H1 (cell line): Measurements from ENCODE around the gene POLR3C. TPM values are rescaled to one million over a fixed set of nuclear protein-coding genes. Genes with fewer than 3 reads are reported as not detected.
"Not testable (repeated sequence)": the region's sequence is repeated elsewhere in the genome, so short reads cannot be mapped to it uniquely, and the experiment has no call there.

ENCODE experiments used
- CTCF ChIA-PET: fragments of 300-600 bp; sonication (Branson Sonifier 250); formaldehyde crosslinking; loops from one replicate; lab custom pipeline; 2021; ENCODE audit not compliant: partially characterized antibody; lab: Charles Lee
- POLR2A ChIA-PET: fragments of 300-600 bp; sonication (Branson Sonifier 250); formaldehyde crosslinking; loops from one replicate; lab custom pipeline; 2021; ENCODE audit warnings: inconsistent platforms; ENCODE audit not compliant: partially characterized antibody; lab: Charles Lee
- DNase-seq, 2 experiments: peaks; one replicate each; pipeline versions ENCODE4 v3.0.0 to v3.0.0-alpha.2; 2010 to 2022; ENCODE audit warnings: low spot score in 2 of 2, low read depth in 1 of 2, mixed read lengths in 1 of 2
- FAIRE-seq: peaks from 2 replicates; lab custom pipeline; 2011; peaks lifted over from hg19 to GRCh38; lab: Jason Lieb, UNC
- H2AFZ ChIP-seq: 2 replicates; pipeline ENCODE4 v1.8.1; 2012; ENCODE audit warnings: low read length, inconsistent platforms
- H2AK5ac ChIP-seq: 2 replicates; pipeline ENCODE4 v1.6.1; 2013; ENCODE audit warnings: low read depth, low read length
- H2BK120ac ChIP-seq: replicated peaks from 2 replicates; pipeline ENCODE3; 2013; ENCODE audit warnings: low read depth, low read length, inconsistent platforms
- H2BK12ac ChIP-seq: 2 replicates; pipeline ENCODE4 v1.6.1; 2013; ENCODE audit warnings: low read depth, low read length
- H2BK15ac ChIP-seq: 2 replicates; pipeline ENCODE4 v1.6.1; 2013; ENCODE audit warnings: low read length
- H2BK20ac ChIP-seq: 2 replicates; pipeline ENCODE4 v1.6.1; 2013; ENCODE audit warnings: low read length
- H2BK5ac ChIP-seq: 2 replicates; pipeline ENCODE4 v1.6.1; 2013; ENCODE audit warnings: low read depth, low read length
- H3K14ac ChIP-seq: 2 replicates; pipeline ENCODE4 v1.6.1; 2013; ENCODE audit warnings: inconsistent platforms; ENCODE audit not compliant: insufficient read length
- H3K18ac ChIP-seq: 2 replicates; pipeline ENCODE4 v1.6.1; 2013; ENCODE audit warnings: low read length; ENCODE audit errors: extremely low read depth
- H3K23ac ChIP-seq: 2 replicates; pipeline ENCODE4 v1.6.1; 2013; ENCODE audit warnings: inconsistent platforms; ENCODE audit not compliant: insufficient read length
- H3K23me2 ChIP-seq: 2 replicates; pipeline ENCODE4 v1.6.1; 2013; ENCODE audit warnings: low read depth, low read length
- H3K27ac ChIP-seq: 2 replicates; pipeline ENCODE4 v1.6.1; 2011; ENCODE audit warnings: low read depth, low read length, inconsistent platforms
- H3K27me3 ChIP-seq, 4 experiments: replicated peaks in 1 of 4; 1 replicate in 1 of 4; 2 replicates in 3 of 4; pipeline versions ENCODE4 v1.6.1 to v1.8.1; 2011 to 2013; ENCODE audit warnings: low read length in 3 of 4, mild to moderate bottlenecking in 3 of 4, inconsistent platforms in 2 of 4, mixed read lengths in 2 of 4, moderate library complexity in 1 of 4; ENCODE audit not compliant: control insufficient read depth in 3 of 4, insufficient read depth in 3 of 4; ENCODE audit errors: extremely low read depth in 1 of 4
- H3K36me3 ChIP-seq, 4 experiments: 2 replicates each; pipeline versions ENCODE4 v1.6.1 to v1.8.1; 2011 to 2013; ENCODE audit warnings: mild to moderate bottlenecking in 4 of 4, low read length in 3 of 4, moderate library complexity in 2 of 4, control low read depth in 1 of 4, inconsistent platforms in 1 of 4; ENCODE audit not compliant: insufficient read depth in 4 of 4, control insufficient read depth in 2 of 4
- H3K4ac ChIP-seq: replicated peaks from 2 replicates; pipeline ENCODE3; 2013; ENCODE audit warnings: low read length, low read depth, mixed read lengths, inconsistent platforms; ENCODE audit not compliant: insufficient read length
- H3K4me1 ChIP-seq, 4 experiments: replicated peaks in 1 of 4; 1 replicate in 1 of 4; 2 replicates in 3 of 4; pipeline versions ENCODE4 v1.6.1 to v1.8.1; 2011 to 2013; ENCODE audit warnings: low read length in 3 of 4, inconsistent platforms in 2 of 4, mixed read lengths in 1 of 4; ENCODE audit not compliant: insufficient read depth in 4 of 4, control insufficient read depth in 3 of 4
- H3K4me2 ChIP-seq, 2 experiments: 2 replicates each; pipeline versions ENCODE4 v1.6.1 to v1.8.1; 2011 to 2013; ENCODE audit warnings: low read depth in 2 of 2, low read length in 2 of 2, control low read depth in 1 of 2, inconsistent platforms in 1 of 2, mild to moderate bottlenecking in 1 of 2; ENCODE audit not compliant: insufficient read depth in 1 of 2
- H3K4me3 ChIP-seq, 4 experiments: fragments of 200-600, 300-600 bp in 1 of 4; sonication (generic), shearing (Covaris generic), sonication (Bioruptor Twin) in 1 of 4; 2 replicates each; pipeline versions ENCODE4 v1.5.1 to v1.8.1; 2011 to 2016; ENCODE audit warnings: low read length in 4 of 4, low read depth in 3 of 4, control low read depth in 2 of 4, inconsistent platforms in 2 of 4, mild to moderate bottlenecking in 2 of 4, mixed read lengths in 1 of 4, moderate library complexity in 1 of 4; ENCODE audit not compliant: insufficient read depth in 2 of 4; ENCODE audit errors: extremely low read depth in 1 of 4
- H3K56ac ChIP-seq: replicated peaks from 2 replicates; pipeline ENCODE3; 2013; ENCODE audit warnings: low read depth, mild to moderate bottlenecking, mixed read lengths, low read length, inconsistent platforms; ENCODE audit not compliant: insufficient read length
- H3K79me1 ChIP-seq: 2 replicates; pipeline ENCODE4 v1.6.1; 2013; ENCODE audit warnings: low read depth, low read length, control low read depth
- H3K79me2 ChIP-seq, 2 experiments: 2 replicates each; pipeline versions ENCODE4 v1.6.1 to v1.8.1; 2012 to 2013; ENCODE audit warnings: low read length in 2 of 2, mild to moderate bottlenecking in 2 of 2, inconsistent platforms in 1 of 2; ENCODE audit not compliant: insufficient read depth in 2 of 2, control insufficient read depth in 1 of 2
- H3K9ac ChIP-seq, 4 experiments: replicated peaks in 1 of 4; 1 replicate in 1 of 4; 2 replicates in 3 of 4; pipeline versions ENCODE4 v1.6.1 to v1.8.1; 2011 to 2013; ENCODE audit warnings: low read depth in 3 of 4, low read length in 3 of 4, control low read depth in 2 of 4, mild to moderate bottlenecking in 2 of 4, moderate library complexity in 2 of 4, inconsistent platforms in 1 of 4; ENCODE audit errors: extremely low read depth in 1 of 4
- H3K9me3 ChIP-seq, 2 experiments: 2 replicates each; pipeline versions ENCODE4 v1.6.1 to v1.8.1; 2012 to 2013; ENCODE audit warnings: mild to moderate bottlenecking in 2 of 2, moderate library complexity in 2 of 2, control low read depth in 1 of 2, inconsistent platforms in 1 of 2, low read depth in 1 of 2, low read length in 1 of 2, mixed read lengths in 1 of 2; ENCODE audit not compliant: insufficient read depth in 2 of 2
- H4K20me1 ChIP-seq, 2 experiments: replicated peaks in 1 of 2; 2 replicates each; pipeline versions ENCODE3 to v1.8.1; 2011 to 2013; ENCODE audit warnings: inconsistent platforms in 2 of 2, low read length in 2 of 2, mild to moderate bottlenecking in 1 of 2; ENCODE audit not compliant: insufficient read depth in 2 of 2, control insufficient read depth in 1 of 2
- H4K5ac ChIP-seq: 2 replicates; pipeline ENCODE4 v1.6.1; 2013; ENCODE audit warnings: low read length, low read depth, mixed read lengths, inconsistent platforms; ENCODE audit not compliant: insufficient read length
- H4K8ac ChIP-seq: 2 replicates; pipeline ENCODE4 v1.8.0; 2013; ENCODE audit warnings: mild to moderate bottlenecking, moderate library complexity, low read length, inconsistent platforms; ENCODE audit not compliant: insufficient read depth; ENCODE audit errors: extremely low read depth
- H4K91ac ChIP-seq: replicated peaks from 2 replicates; pipeline ENCODE3; 2013; ENCODE audit warnings: low read length, mixed read lengths, inconsistent platforms; ENCODE audit not compliant: insufficient read length
- WGBS, 2 experiments: shearing (Covaris generic) in 1 of 2; methylation state at CpG; one replicate each; pipeline versions ENCODE4 v1.1.6 to v1.1.7; 2013 to 2015; ENCODE audit warnings: low lambda C conversion rate in 2 of 2, mixed read lengths in 2 of 2, inconsistent platforms in 1 of 2, low coverage in 1 of 2, missing lambda C conversion rate in 1 of 2; ENCODE audit not compliant: insufficient replicate concordance in 2 of 2, insufficient coverage in 1 of 2, insufficient read length in 1 of 2; ENCODE audit errors: extremely low coverage in 1 of 2, missing lambda C conversion rate in 1 of 2; 5-methylcytosine and 5-hydroxymethylcytosine counted together
- polyA plus RNA-seq, 7 experiments: library from polyadenylated mRNA; depleted of rRNA in 3 of 7; stranded (reverse) in 5 of 7; unstranded in 2 of 7; fragments of >200 nt in 5 of 7; fragments of 200-250 nt in 2 of 7; gene quantifications; 1 replicate in 5 of 7; 2 replicates in 1 of 7; 4 replicates in 1 of 7; pipeline versions ENCODE4 v1.2.1 to v1.2.3, GENCODE V29; 2011 to 2013; ENCODE audit warnings: missing spikeins in 2 of 7, mixed read lengths in 2 of 7
- total RNA-seq: library from RNA; stranded (reverse); fragmentation: NEBNext Ultra II Directional; extraction: Animal tissue kit (Norgen Biotek cat#: 25700); gene quantifications from 2 replicates; pipeline ENCODE4 v1.2.1, GENCODE V29; 2021

Gene POLR3C
- total and polyA plus RNA-seq, 2 of the 8 experiments (the other 6 are each of a cell fraction or from before 2014, with no cell fraction given): 26.8 TPM

GRCh38 chr1:145830810-145831209 lies 6.8 kb downstream of the POLR3C start:
- not testable (repeated sequence) for H3K56ac ChIP-seq, H4K5ac ChIP-seq, H3K18ac ChIP-seq, H3K9ac ChIP-seq, H2BK15ac ChIP-seq, H2AK5ac ChIP-seq, H3K4ac ChIP-seq, H3K23ac ChIP-seq, H3K14ac ChIP-seq, H3K4me1 ChIP-seq, H3K23me2 ChIP-seq, DNase-seq, H3K79me1 ChIP-seq, H3K27me3 ChIP-seq, H2BK20ac ChIP-seq, H3K27ac ChIP-seq, H3K4me3 ChIP-seq, H4K91ac ChIP-seq, H2BK5ac ChIP-seq, H3K9me3 ChIP-seq, H3K4me2 ChIP-seq, FAIRE-seq, H3K79me2 ChIP-seq, H4K8ac ChIP-seq, H2BK12ac ChIP-seq, H4K20me1 ChIP-seq, H2BK120ac ChIP-seq, H2AFZ ChIP-seq
- ChIA-PET POLR2A (interaction anchor here (0.9 kb wide), 1 partner anchor 14 kb away, joined by 3 read pairs; no protein-coding TSS in a partner anchor), CTCF (interaction anchor here (1.1 to 14.5 kb wide), 2 partner anchors 16 to 79 kb away, joined by 3 to 109 read pairs; partner anchors contain the start of genes ITGA10 and NUDT17)
- H3K36me3 ChIP-seq: peaks cover 18 to 74% (median 45%) of the 10 kb centered on the region in 4 experiments; a peak in 7 of 8 replicates
- 88% methylated on average over 2 of the region's 2 CpGs; no CpG with 5 or more reads in 1 of the 2 experiments for WGBS, 2 experiments
